ENCODE results near the gene TNNC2.
"Not testable (repeated sequence)": the region's sequence is repeated elsewhere in the genome, so short reads cannot be mapped to it uniquely, and the experiment has no call there.

DNA sequence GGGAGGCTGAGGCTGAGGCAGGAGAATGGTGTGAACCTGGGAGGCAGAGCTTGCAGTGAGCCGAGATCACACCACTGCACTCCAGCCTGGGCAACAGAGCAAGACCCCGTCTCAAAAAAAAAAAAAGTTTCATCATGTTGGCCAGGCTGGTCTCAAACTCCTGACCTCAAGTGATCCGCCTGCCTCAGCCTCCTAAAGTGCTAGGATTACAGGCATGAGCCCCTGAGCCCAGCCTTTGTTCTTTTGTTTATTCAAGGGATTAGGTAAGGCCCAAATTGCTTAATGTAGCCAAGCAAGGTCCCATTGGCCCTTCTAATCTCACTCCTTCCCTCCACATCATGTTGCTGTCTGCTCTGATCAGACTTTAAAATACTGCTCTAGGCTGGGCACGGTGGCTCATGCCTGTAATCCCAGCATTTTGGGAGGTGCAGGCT is 2.6 kb upstream of the TNNC2 start:
- TF ChIP-seq CTCF (IDR thresholded peaks at IDR 0.05); MAX (IDR thresholded peaks at IDR 0.05; ENCODE audit: low read depth); GABPA (IDR thresholded peaks at IDR 0.05; ENCODE audit: low read depth); EP300 (IDR thresholded peaks at IDR 0.05; ENCODE audit: borderline replicate concordance in 1 of 2, low read depth in 1 of 2, low read length in 1 of 2); SMC3 (IDR thresholded peaks at IDR 0.05; ENCODE audit: low read depth, low read length); RCOR1 (IDR thresholded peaks at IDR 0.05; ENCODE audit: low read length); CHD2 (IDR thresholded peaks at IDR 0.05; ENCODE audit: low read length, partially characterized antibody); RAD21 (IDR thresholded peaks at IDR 0.05; ENCODE audit: low read length): not testable (repeated sequence)

Data from SK-N-SH (cell line).